Mesothelial cell of epicardium (in vitro differentiated cells): ENCODE measurements around the gene AURKB. TPM values are rescaled to one million over a fixed set of nuclear protein-coding genes. Genes with fewer than 3 reads are reported as not detected.

Source experiments
- DNase-seq, 2 experiments: peaks; one replicate each; pipeline ENCODE4 v3.0.0; 2021; ENCODE audit warnings: low spot score in 2 of 2; ENCODE audit not compliant: unreplicated experiment in 2 of 2
- H3K27ac Mint-ChIP-seq: 2 replicates; pipeline ENCODE4 v1.8.0; 2021; ENCODE audit warnings: mixed read lengths
- H3K27me3 Mint-ChIP-seq: 2 replicates; pipeline ENCODE4 v1.8.0; 2021; ENCODE audit warnings: low read depth, mixed read lengths
- H3K36me3 Mint-ChIP-seq: 2 replicates; pipeline ENCODE4 v1.8.0; 2021; ENCODE audit warnings: mixed read lengths
- H3K4me1 Mint-ChIP-seq: 2 replicates; pipeline ENCODE4 v1.8.0; 2021; ENCODE audit warnings: mixed read lengths
- H3K4me3 Mint-ChIP-seq: 2 replicates; pipeline ENCODE4 v1.8.0; 2021; ENCODE audit warnings: mild to moderate bottlenecking, moderate library complexity, mixed read lengths
- H3K9me3 Mint-ChIP-seq: 2 replicates; pipeline ENCODE4 v1.8.0; 2021; ENCODE audit warnings: mixed read lengths
- total RNA-seq: library from RNA; stranded (reverse); gene quantifications from 3 replicates; pipeline ENCODE4 v1.2.1, GENCODE V29; 2021
- TF ChIP-seq, protein P1 (sequence below): fragments of 200-600 bp; sonication (generic); IDR thresholded peaks from one replicate; pipeline ENCODE4 v1.5.0; 2021; ENCODE audit warnings: antibody characterized with exemption; ENCODE audit not compliant: unreplicated experiment

Gene AURKB
- total RNA-seq, 1 donor from 2014 or later, result 37.3 TPM

DNA sequence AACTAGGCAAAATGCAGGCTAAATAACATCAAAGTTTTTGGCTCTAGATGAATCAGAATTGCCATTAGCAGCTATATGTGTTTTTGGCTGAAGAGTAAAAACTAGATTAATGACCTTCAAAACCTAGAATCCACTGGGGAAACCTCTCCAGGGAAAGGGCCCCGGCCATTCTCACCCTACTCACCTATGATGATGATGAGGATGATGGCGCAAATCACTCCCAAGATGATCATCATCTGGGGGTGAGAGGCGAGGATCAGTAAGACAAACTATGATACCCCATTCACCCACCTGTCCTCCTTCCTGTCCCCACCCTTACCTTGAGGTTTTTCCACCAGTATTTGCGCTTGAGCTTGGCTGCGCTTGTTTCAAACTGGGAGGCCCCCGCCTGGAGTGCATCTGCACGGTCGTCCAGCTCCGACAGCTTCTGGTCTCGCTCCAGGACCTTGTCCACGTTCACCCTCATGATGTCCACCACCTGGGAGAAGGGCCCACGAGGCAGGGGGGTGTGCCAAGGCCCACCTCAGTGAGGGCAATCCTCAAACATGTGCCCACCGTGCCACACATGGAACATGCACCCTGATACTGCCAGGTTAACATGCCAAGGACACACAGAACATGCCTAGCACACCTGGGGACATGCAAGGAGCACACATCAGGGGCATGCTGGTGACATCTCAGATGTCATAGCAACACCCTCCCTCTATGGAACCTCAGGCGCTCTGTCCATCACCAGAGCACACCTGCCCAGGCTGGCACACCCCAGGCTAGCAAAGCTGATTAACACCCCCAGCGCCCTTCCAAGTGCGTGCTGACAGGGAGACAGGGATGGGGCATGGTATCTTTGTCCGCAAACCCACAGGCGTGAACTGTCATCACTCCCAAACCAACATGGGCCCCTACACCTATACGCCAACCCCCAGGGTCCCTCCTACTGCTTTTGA is 48.8 kb downstream of the AURKB start:
- Mint-ChIP-seq H3K27ac (peak overlapping the region; percentile 82), H3K27me3 (no peaks in the 10 kb centered on the region), H3K4me1 (peaks cover 37% of the 10 kb centered on the region), H3K36me3 (no peaks in the 10 kb centered on the region), H3K4me3 (peak overlapping the region; percentile 73), H3K9me3 (no peaks in the 10 kb centered on the region)
- no peak for DNase-seq
- TF ChIP-seq, protein P1, sequence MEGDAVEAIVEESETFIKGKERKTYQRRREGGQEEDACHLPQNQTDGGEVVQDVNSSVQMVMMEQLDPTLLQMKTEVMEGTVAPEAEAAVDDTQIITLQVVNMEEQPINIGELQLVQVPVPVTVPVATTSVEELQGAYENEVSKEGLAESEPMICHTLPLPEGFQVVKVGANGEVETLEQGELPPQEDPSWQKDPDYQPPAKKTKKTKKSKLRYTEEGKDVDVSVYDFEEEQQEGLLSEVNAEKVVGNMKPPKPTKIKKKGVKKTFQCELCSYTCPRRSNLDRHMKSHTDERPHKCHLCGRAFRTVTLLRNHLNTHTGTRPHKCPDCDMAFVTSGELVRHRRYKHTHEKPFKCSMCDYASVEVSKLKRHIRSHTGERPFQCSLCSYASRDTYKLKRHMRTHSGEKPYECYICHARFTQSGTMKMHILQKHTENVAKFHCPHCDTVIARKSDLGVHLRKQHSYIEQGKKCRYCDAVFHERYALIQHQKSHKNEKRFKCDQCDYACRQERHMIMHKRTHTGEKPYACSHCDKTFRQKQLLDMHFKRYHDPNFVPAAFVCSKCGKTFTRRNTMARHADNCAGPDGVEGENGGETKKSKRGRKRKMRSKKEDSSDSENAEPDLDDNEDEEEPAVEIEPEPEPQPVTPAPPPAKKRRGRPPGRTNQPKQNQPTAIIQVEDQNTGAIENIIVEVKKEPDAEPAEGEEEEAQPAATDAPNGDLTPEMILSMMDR, result no peak

DNA sequence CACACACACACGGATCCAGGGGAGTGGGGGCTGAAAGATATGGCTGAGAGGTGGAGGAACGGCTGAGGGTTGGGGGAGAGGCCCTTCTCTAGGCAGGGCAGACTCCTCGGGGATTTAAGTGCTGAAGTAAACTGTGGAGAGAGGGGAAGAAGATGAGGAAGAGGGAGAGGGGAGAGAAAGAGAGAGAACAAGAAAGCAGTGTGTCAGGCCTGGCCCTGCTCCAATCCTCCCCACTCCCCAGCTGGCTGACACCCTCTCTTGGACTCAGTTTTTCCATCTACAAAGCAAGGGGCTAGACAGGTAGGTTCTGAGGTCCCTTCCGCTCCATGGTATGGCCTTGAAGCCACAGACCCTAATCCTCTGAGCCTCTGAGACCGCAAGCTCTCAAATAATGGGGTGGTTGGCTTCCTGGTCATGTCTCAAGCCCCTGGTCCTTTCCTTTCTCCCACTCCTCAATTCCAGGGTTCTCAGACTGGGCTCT is 49.6 kb downstream of the AURKB start:
- TF ChIP-seq, protein P1, result no peak
- Mint-ChIP-seq H3K4me1 (peaks cover 37% of the 10 kb centered on the region), H3K36me3 (no peaks in the 10 kb centered on the region), H3K27ac (peak overlapping the region; percentile 82), H3K27me3 (no peaks in the 10 kb centered on the region), H3K9me3 (no peaks in the 10 kb centered on the region), H3K4me3 (peak overlapping the region; percentile 73)
- no peak for DNase-seq

DNA sequence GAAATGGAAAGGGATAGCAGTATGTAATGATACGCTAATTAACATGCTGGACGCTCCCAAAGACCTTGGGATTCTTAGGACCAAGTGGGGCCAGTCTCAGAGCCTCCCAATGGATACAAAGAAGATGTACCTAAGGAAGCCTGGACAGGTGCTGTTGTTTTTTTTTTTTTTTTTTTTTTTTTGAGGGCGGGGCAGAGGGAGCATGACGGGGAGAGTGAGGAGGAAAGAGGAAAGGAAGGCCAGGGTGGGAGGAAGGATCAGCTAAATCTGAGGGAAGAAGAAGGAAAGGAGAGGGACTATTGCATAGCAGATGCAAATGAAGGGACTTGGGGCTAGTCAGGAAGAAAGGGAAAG is 50.2 kb downstream of the AURKB start:
- Mint-ChIP-seq H3K36me3 (no peaks in the 10 kb centered on the region), H3K4me1 (peaks cover 37% of the 10 kb centered on the region), H3K27ac (peak overlapping the region; percentile 77), H3K4me3 (peak overlapping the region; percentile 73), H3K9me3 (no peaks in the 10 kb centered on the region), H3K27me3 (no peaks in the 10 kb centered on the region)
- DNase-seq, result no peak
- TF ChIP-seq, protein P1, result no peak

DNA sequence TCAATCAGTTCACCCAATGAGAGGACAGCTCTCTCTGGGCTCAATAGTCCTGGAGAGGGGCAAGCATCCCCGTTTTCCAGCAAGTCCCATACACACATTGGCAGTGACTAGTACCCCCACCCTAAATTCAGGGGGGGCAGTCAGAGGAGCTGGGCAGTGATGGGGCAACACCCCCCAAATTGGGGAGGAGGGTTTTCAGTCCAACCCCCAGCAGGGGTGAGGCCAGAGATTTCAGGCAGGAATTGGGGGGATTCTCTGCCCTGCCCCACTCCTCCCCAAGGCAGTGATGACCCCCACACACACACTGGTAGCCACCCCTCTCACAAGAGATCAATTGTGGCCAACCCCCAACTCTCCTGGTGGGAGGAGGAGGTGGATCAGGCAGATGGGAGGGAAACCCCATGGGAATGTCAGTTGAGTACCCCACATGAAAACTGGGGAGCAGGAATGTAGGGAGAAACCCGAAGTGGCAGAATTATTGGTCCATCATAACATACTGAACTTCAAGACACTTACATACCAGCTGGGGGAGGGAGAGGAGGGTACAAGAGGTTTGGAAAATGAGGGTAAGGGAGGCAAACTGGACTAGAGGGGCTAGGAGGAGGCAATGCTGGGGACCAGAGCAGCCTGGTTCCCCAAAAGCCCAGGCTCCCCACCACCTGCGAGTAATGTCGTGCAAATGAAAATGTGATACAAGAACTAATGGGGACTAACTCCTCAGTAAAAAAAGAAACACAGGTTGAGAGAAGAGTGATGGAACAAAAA is 50.7 kb downstream of the AURKB start:
- H3K27me3 Mint-ChIP-seq, result no peaks in the 10 kb centered on the region
- H3K9me3 Mint-ChIP-seq, result no peaks in the 10 kb centered on the region
- H3K4me1 Mint-ChIP-seq, result peaks cover 35% of the 10 kb centered on the region
- no peaks in the 10 kb centered on the region for H3K36me3 Mint-ChIP-seq
- DNase-seq, result no peak
- TF ChIP-seq, protein P1, result no peak
- peak overlapping the region; percentile 39 for H3K4me3 Mint-ChIP-seq
- peak overlapping the region; percentile 77 for H3K27ac Mint-ChIP-seq

DNA sequence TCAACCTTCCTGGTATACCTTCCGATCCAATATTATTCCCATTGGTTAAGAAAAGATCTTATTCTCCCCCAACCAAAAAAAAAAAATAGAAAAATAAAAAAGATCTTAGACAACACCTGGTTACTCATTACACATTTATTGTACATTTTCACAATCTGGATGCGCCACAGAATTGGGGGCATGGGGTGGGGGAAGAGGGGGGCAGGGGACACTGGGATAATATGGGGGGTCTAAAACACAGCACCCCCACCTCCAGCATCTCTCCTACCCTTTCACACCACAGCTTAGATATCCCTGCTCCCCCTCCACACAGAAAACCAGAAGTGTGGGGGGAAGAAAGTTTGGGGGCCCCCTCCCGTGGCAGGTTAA is 51.4 kb downstream of the AURKB start:
- Mint-ChIP-seq H3K4me3 (no peak overlapping the region), H3K4me1 (peaks cover 29% of the 10 kb centered on the region), H3K9me3 (no peaks in the 10 kb centered on the region), H3K27ac (peak overlapping the region; percentile 75), H3K27me3 (no peaks in the 10 kb centered on the region), H3K36me3 (no peaks in the 10 kb centered on the region)
- TF ChIP-seq, protein P1, result peak; percentile 24
- no peak for DNase-seq
